Cardiac muscle cell (in vitro differentiated cells and primary cell): ENCODE data around the gene ENTPD3. TPM values are rescaled to one million over a fixed set of nuclear protein-coding genes. Genes with fewer than 3 reads are reported as not detected.

Experiments used
- DNase-seq, 2 donors: peaks; one replicate each; pipeline versions ENCODE4 v3.0.0 to v3.0.0-alpha.2; 2010 to 2017; ENCODE audit warnings: low read depth in 1 of 2, low spot score in 1 of 2
- H3K27ac ChIP-seq: fragments of 200-600 bp; sonication (generic); 2 replicates; pipeline ENCODE4 v1.5.1; 2016
- H3K27me3 ChIP-seq: fragments of 200-600 bp; sonication (generic); 2 replicates; pipeline ENCODE4 v1.6.0; 2016; ENCODE audit warnings: control low read depth
- H3K36me3 ChIP-seq: fragments of 200-600 bp; sonication (generic); 2 replicates; pipeline ENCODE4 v1.5.1; 2016; ENCODE audit warnings: control low read depth
- H3K4me1 ChIP-seq: fragments of 200-600 bp; sonication (generic); 2 replicates; pipeline ENCODE4 v1.8.1; 2017; ENCODE audit warnings: low read depth, mild to moderate bottlenecking, mixed run types
- H3K4me3 ChIP-seq: fragments of 200-600 bp; sonication (generic); 2 replicates; pipeline ENCODE4 v1.5.1; 2016; ENCODE audit warnings: mild to moderate bottlenecking
- H3K9me3 ChIP-seq: fragments of 200-600 bp; sonication (generic); 2 replicates; pipeline ENCODE4 v1.5.1; 2017; ENCODE audit warnings: low read depth, mild to moderate bottlenecking, control low read depth
- polyA plus RNA-seq: library from polyadenylated mRNA; unstranded; fragments of >200 nt; fragmentation: Nextera tagmentation; extraction: Ambion mirVana; gene quantifications from 2 replicates; pipeline ENCODE4 v1.2.1, GENCODE V29; 2016
- total RNA-seq: library from RNA; depleted of rRNA; stranded (reverse); fragments of >200 nt; gene quantifications from 2 replicates; pipeline ENCODE4 v1.2.3, GENCODE V29; 2016
- TF ChIP-seq, protein P1 (sequence below): IDR thresholded peaks from 2 replicates; pipeline ENCODE4 v1.5.1; 2012; ENCODE audit warnings: low read depth, mild to moderate bottlenecking, low read length

Gene ENTPD3
- total and polyA plus RNA-seq, 2 experiments from 2014 or later: 0.16 to 0.66 TPM

DNA sequence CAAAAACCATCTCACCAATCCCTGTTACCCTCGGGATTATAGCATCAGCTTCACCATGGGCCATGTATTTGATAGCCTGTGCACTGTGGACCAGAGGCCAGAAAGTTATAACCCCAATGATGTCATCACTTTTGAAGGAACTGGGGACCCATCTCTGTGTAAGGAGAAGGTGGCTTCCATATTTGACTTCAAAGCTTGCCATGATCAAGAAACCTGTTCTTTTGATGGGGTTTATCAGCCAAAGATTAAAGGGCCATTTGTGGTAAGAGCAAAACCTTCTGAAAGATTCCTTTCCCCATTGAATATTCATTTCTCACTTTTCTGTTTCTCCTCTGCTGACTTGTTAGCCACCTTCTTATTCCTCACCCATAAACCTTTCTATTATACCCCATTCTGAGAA lies 35.9 kb downstream of the ENTPD3 start:
- Histone ChIP-seq H3K4me3 (no peak overlapping the region), H3K27ac (no peak overlapping the region), H3K9me3 (no peaks in the 10 kb centered on the region), H3K4me1 (no peaks in the 10 kb centered on the region), H3K36me3 (no peaks in the 10 kb centered on the region), H3K27me3 (no peaks in the 10 kb centered on the region)
- TF ChIP-seq, protein P1, sequence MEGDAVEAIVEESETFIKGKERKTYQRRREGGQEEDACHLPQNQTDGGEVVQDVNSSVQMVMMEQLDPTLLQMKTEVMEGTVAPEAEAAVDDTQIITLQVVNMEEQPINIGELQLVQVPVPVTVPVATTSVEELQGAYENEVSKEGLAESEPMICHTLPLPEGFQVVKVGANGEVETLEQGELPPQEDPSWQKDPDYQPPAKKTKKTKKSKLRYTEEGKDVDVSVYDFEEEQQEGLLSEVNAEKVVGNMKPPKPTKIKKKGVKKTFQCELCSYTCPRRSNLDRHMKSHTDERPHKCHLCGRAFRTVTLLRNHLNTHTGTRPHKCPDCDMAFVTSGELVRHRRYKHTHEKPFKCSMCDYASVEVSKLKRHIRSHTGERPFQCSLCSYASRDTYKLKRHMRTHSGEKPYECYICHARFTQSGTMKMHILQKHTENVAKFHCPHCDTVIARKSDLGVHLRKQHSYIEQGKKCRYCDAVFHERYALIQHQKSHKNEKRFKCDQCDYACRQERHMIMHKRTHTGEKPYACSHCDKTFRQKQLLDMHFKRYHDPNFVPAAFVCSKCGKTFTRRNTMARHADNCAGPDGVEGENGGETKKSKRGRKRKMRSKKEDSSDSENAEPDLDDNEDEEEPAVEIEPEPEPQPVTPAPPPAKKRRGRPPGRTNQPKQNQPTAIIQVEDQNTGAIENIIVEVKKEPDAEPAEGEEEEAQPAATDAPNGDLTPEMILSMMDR: no peak
- no peak for DNase-seq

DNA sequence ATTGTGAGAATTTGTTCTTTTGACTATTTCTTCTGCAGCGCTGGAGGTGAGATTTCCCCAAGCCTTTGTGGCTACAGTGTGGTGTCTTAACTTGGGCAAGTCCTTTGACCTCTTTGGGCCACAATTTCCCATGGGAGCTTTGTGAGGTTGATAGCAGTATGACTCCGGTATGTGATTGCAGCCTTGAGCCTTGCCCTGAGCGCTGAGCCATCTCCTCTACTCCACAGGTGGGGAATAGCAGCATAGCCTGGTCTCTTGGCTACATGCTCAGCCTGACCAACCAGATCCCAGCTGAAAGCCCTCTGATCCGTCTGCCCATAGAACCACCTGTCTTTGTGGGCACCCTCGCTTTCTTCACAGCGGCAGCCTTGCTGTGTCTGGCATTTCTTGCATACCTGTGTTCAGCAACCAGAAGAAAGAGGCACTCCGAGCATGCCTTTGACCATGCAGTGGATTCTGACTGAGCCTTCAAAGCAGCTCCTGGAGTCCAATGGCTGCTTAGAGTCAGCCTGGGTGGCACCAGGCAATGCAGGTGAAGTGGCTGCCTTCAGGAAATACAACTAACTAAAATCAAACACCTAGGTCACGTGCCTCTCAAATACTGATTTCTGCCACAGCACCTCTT lies 40.2 kb downstream of the ENTPD3 start:
- no peak overlapping the region for H3K27ac ChIP-seq
- H3K4me1 ChIP-seq: no peaks in the 10 kb centered on the region
- no peak overlapping the region for H3K4me3 ChIP-seq
- TF ChIP-seq, protein P1: no peak
- H3K9me3 ChIP-seq: no peaks in the 10 kb centered on the region
- H3K27me3 ChIP-seq: no peaks in the 10 kb centered on the region
- H3K36me3 ChIP-seq: no peaks in the 10 kb centered on the region
- no peak for DNase-seq

DNA sequence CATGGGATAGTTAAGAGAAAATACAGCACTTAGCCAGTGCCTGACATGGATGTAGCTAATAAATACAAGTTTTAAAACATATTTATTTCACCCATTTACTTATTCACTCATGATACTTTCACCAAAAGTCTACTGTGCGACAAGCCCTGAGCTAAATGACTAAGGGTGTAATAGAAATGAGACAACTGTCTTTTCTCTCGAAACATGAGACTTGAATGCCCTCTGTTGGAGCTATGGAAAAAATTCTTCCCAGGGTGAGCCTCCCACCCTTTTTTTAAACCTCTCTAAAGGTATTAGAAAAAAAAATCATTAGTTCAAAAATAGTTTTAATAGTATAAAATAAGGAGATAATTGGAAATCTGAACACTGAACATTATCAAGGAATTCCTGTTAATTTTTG lies 45.8 kb downstream of the ENTPD3 start:
- H3K9me3 ChIP-seq: no peaks in the 10 kb centered on the region
- no peaks in the 10 kb centered on the region for H3K36me3 ChIP-seq
- no peaks in the 10 kb centered on the region for H3K27me3 ChIP-seq

DNA sequence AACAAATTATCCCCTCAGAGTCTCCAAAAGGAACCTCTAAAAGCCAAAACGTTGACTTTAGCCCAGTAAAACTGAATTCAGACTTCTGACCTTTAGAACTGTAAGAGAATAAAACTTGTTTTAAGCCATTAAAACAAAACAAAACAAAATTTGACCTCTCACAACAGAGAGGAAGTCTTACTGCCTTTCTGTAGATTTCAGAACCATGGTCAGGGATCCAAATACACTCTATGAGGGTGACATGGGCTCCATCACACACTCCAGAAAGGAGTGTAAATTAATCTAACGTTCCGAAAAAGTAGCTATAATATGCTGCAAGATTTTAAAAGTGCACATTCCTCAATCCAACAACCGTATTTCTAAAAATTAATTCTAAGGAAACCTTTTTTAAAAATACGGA lies 50.9 kb downstream of the ENTPD3 start:
- no peak overlapping the region for H3K4me3 ChIP-seq
- no peaks in the 10 kb centered on the region for H3K36me3 ChIP-seq
- peak; percentile 9 to 28 for DNase-seq
- TF ChIP-seq, protein P1: no peak
- H3K9me3 ChIP-seq: no peaks in the 10 kb centered on the region
- H3K27me3 ChIP-seq: no peaks in the 10 kb centered on the region
- no peak overlapping the region for H3K27ac ChIP-seq
- no peaks in the 10 kb centered on the region for H3K4me1 ChIP-seq

More for the DNA sequence above, 45.8 kb downstream of the ENTPD3 start:
- no peak overlapping the region for H3K4me3 ChIP-seq
- DNase-seq: no peak
- TF ChIP-seq, protein P1: no peak
- no peak overlapping the region for H3K27ac ChIP-seq
- H3K4me1 ChIP-seq: no peaks in the 10 kb centered on the region

DNA sequence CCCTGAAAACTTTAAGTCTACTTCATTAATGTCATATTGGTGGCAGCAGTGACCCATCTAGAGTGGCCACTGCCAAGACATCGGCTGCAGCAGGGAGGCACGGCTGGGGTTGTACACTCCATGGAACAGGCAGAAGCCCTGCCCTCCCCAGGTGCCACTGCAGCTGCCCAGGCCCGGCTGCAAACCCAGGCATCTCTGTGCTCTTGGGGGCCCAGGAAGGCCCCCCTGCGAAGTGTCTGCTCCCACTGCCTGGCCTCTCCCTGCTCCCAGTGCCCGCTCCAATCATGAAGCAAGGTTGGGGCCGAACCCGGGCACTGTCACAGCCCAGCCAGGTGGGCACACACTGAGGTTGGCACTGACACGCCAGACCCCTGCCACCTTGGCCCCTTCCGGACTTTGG lies 58.1 kb downstream of the ENTPD3 start:
- no peaks in the 10 kb centered on the region for H3K4me1 ChIP-seq
- no peaks in the 10 kb centered on the region for H3K27me3 ChIP-seq
- H3K27ac ChIP-seq: no peak overlapping the region
- DNase-seq: no peak
- TF ChIP-seq, protein P1: no peak
- H3K4me3 ChIP-seq: no peak overlapping the region
- no peaks in the 10 kb centered on the region for H3K36me3 ChIP-seq
- H3K9me3 ChIP-seq: no peaks in the 10 kb centered on the region

DNA sequence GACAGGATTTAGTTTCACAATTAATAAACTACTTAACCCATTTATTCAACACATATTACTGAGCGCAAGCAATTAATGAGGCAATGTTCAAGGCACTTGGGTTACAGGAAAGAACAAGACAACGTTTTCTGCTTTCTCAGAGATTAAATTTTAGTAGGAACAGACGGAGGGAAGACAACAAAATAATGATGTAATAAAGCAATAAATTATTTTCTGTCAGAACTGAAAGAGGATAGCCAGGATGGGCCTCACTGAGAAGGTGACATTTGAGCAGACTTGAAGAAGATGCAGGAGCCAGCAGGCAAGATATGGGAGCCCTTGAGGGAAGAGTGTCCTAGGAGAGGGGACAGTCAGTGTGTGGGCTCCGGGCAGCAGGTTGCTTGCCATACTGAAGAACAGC lies 58.9 kb downstream of the ENTPD3 start:
- H3K36me3 ChIP-seq: no peaks in the 10 kb centered on the region
- H3K9me3 ChIP-seq: no peaks in the 10 kb centered on the region
- no peak for DNase-seq
- H3K4me1 ChIP-seq: no peaks in the 10 kb centered on the region
- H3K4me3 ChIP-seq: no peak overlapping the region
- TF ChIP-seq, protein P1: no peak
- no peaks in the 10 kb centered on the region for H3K27me3 ChIP-seq
- H3K27ac ChIP-seq: no peak overlapping the region
